B cell (primary cell): ENCODE results near the gene PDZRN3. TPM values are rescaled to one million over a fixed set of nuclear protein-coding genes. Genes with fewer than 3 reads are reported as not detected.

Experiments used
- ATAC-seq: fragments of 200-7000 bp; cut with Tn5 transposase; one replicate; pipeline ENCODE4 v1.10.0; 2021; ENCODE audit warnings: low read depth, mild to moderate bottlenecking, moderate number of reproducible peaks, moderate library complexity
- CTCF ChIA-PET: fragments of 350-600 bp; sonication (Branson Sonifier 250); formaldehyde crosslinking; loops from one replicate; lab custom pipeline; 2021; ENCODE audit warnings: antibody characterized with exemption, inconsistent platforms; lab: Charles Lee
- POLR2A ChIA-PET: fragments of 350-600 bp; sonication (Branson Sonifier 250); formaldehyde crosslinking; loops from one replicate; lab custom pipeline; 2021; ENCODE audit warnings: antibody characterized with exemption; lab: Charles Lee
- DNase-seq: peaks from one replicate; pipeline ENCODE4 v3.0.0; 2013
- H2AFZ ChIP-seq: 2 replicates; pipeline ENCODE4 v1.6.1; 2012; ENCODE audit warnings: mild to moderate bottlenecking, low read depth, low read length; ENCODE audit not compliant: insufficient read depth, poor library complexity, severe bottlenecking
- H3K27ac ChIP-seq, 2 donors: 1 replicate in 1 of 2; 2 replicates in 1 of 2; pipeline ENCODE4 v1.5.1; 2012 to 2013; ENCODE audit warnings: low read length in 2 of 2, mild to moderate bottlenecking in 2 of 2, moderate library complexity in 1 of 2
- H3K27me3 ChIP-seq, 4 experiments: fragments of 200-600 bp in 1 of 4; sonication (generic) in 1 of 4; replicated peaks in 1 of 4; 1 replicate in 2 of 4; 2 replicates in 2 of 4; pipeline versions ENCODE4 v1.6.1 to v1.7.0; 2013 to 2016; ENCODE audit warnings: low read length in 3 of 4, mild to moderate bottlenecking in 2 of 4, mixed read lengths in 1 of 4, moderate library complexity in 1 of 4; ENCODE audit not compliant: insufficient read depth in 4 of 4, control insufficient read depth in 3 of 4; ENCODE audit errors: control extremely low read depth in 1 of 4
- H3K36me3 ChIP-seq, 2 experiments: replicated peaks in 1 of 2; 1 replicate in 1 of 2; 2 replicates in 1 of 2; pipeline versions ENCODE4 v1.6.1 to v1.7.1; 2013; ENCODE audit warnings: low read length in 1 of 2; ENCODE audit not compliant: insufficient read depth in 2 of 2, control insufficient read depth in 1 of 2; ENCODE audit errors: control extremely low read depth in 1 of 2, extremely low read depth in 1 of 2
- H3K4me1 ChIP-seq, 2 donors: fragments of 200-600 bp in 1 of 2; sonication (generic) in 1 of 2; 1 replicate in 1 of 2; 2 replicates in 1 of 2; pipeline versions ENCODE4 v1.5.1 to v1.6.1; 2013 to 2017; ENCODE audit warnings: low read length in 2 of 2; ENCODE audit not compliant: control insufficient read depth in 2 of 2, insufficient read depth in 2 of 2
- H3K4me2 ChIP-seq: replicated peaks from 2 replicates; pipeline ENCODE3; 2012; ENCODE audit warnings: mild to moderate bottlenecking, low read depth, low read length; ENCODE audit not compliant: poor library complexity, severe bottlenecking
- H3K4me3 ChIP-seq, 5 experiments: fragments of 200-600 bp in 1 of 5; sonication (generic) in 1 of 5; 1 replicate in 3 of 5; 2 replicates in 2 of 5; pipeline versions ENCODE4 v1.5.1 to v1.7.0; 2011 to 2016; ENCODE audit warnings: low read length in 4 of 5, mild to moderate bottlenecking in 4 of 5, low read depth in 2 of 5, control low read depth in 1 of 5, moderate library complexity in 1 of 5; ENCODE audit not compliant: insufficient read depth in 1 of 5; ENCODE audit errors: control extremely low read depth in 1 of 5, extremely low read depth in 1 of 5
- H3K79me2 ChIP-seq: fragments of 200-600 bp; sonication (generic); one replicate; pipeline ENCODE4 v1.6.0; 2016; ENCODE audit warnings: low read length; ENCODE audit not compliant: control insufficient read depth, insufficient read depth
- H3K9ac ChIP-seq: fragments of 200-600 bp; sonication (generic); 2 replicates; pipeline ENCODE4 v1.6.1; 2017; ENCODE audit warnings: mild to moderate bottlenecking, low read length, moderate library complexity
- H3K9me3 ChIP-seq, 3 donors: one replicate each; pipeline versions ENCODE4 v1.6.1 to v1.7.1; 2013; ENCODE audit warnings: low read length in 2 of 3; ENCODE audit not compliant: control insufficient read depth in 2 of 3, insufficient read depth in 1 of 3; ENCODE audit errors: control extremely low read depth in 1 of 3
- H4K20me1 ChIP-seq: 2 replicates; pipeline ENCODE4 v1.6.0; 2012; ENCODE audit warnings: mild to moderate bottlenecking, low read length; ENCODE audit not compliant: insufficient read depth, control insufficient read depth, poor library complexity, severe bottlenecking
- H3K27ac Mint-ChIP-seq: one replicate; pipeline ENCODE4 v1.8.0; 2021; ENCODE audit warnings: mixed read lengths
- H3K27me3 Mint-ChIP-seq: one replicate; pipeline ENCODE4 v1.8.0; 2021; ENCODE audit warnings: mixed read lengths
- H3K4me1 Mint-ChIP-seq: one replicate; pipeline ENCODE4 v1.8.0; 2021; ENCODE audit warnings: mixed read lengths
- H3K4me3 Mint-ChIP-seq: one replicate; pipeline ENCODE4 v1.8.0; 2021; ENCODE audit warnings: mixed read lengths
- H3K9me3 Mint-ChIP-seq: one replicate; pipeline ENCODE4 v1.8.0; 2022; ENCODE audit warnings: mixed read lengths; ENCODE audit not compliant: insufficient read depth
- EZH2 ChIP-seq: IDR thresholded peaks from 2 replicates; pipeline ENCODE4 v1.6.1; 2012; ENCODE audit warnings: borderline replicate concordance, low read depth, mild to moderate bottlenecking, moderate library complexity, low read length; ENCODE audit not compliant: insufficient read depth, poor library complexity, severe bottlenecking
- WGBS: methylation state at CpG from one replicate; pipeline ENCODE4 v1.1.5; 2013; ENCODE audit warnings: missing lambda C conversion rate; ENCODE audit not compliant: insufficient coverage; 5-methylcytosine and 5-hydroxymethylcytosine counted together
- intact Hi-C: fragments of 100-400 bp; cut with micrococcal nuclease; formaldehyde crosslinking; loops from one replicate; pipeline ENCODE4 v1.10.0; 2022
- polyA plus RNA-seq: library from polyadenylated mRNA; depleted of rRNA; stranded (reverse); fragments of >200 nt; gene quantifications from 2 replicates; pipeline ENCODE4 v1.2.3, GENCODE V29; 2012
- total RNA-seq, 2 donors: library from RNA; stranded (reverse); fragments of 120-200 nt in 1 of 2; gene quantifications; 1 replicate in 1 of 2; 2 replicates in 1 of 2; pipeline versions ENCODE4 v1.2.3 to v1.2.4, GENCODE V29; 2013 to 2022
- TF ChIP-seq, protein P1 (sequence below): fragments of 200-600 bp; IDR thresholded peaks from one replicate; pipeline ENCODE4 v1.8.0; 2022; ENCODE audit warnings: antibody characterized with exemption, mild to moderate bottlenecking

PDZRN3 gene
- total and polyA plus RNA-seq, 2 donors (not counting 1 experiment from before 2014, with no cell fraction given): not detected

DNA sequence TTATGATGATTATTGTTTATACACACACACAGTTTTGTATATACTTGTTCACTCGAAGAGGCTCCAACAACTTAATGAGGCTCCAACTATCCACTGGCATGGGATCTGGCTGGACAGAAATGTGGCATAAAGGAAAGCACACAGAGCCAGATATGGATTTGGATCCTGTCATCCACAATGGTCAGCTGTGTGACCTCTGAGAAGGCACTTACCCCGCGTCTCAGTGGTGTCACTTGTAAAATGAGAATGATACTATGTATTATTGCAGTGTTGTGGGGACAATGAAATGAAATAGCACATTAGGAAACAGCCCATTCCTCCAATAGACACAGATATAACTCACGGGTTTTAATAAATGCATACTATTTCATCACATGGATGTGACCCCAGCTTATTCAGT is 42.2 kb downstream of the PDZRN3 start:
- H3K27ac Mint-ChIP-seq: no peak overlapping the region
- H3K36me3 ChIP-seq: no peaks in the 10 kb centered on the region
- no peak for DNase-seq
- no peak overlapping the region for H2AFZ ChIP-seq
- no peaks in the 10 kb centered on the region for H3K4me1 ChIP-seq
- ChIA-PET POLR2A (no interaction called here), CTCF (no interaction called here)
- H3K4me2 ChIP-seq: no peak overlapping the region
- no peaks in the 10 kb centered on the region for H3K4me1 Mint-ChIP-seq
- no peaks in the 10 kb centered on the region for H3K79me2 ChIP-seq
- no peak overlapping the region for H3K4me3 ChIP-seq
- peaks cover 7% of the 10 kb centered on the region for H3K27me3 Mint-ChIP-seq
- H3K27me3 ChIP-seq: no peaks in the 10 kb centered on the region
- intact Hi-C loops: no loop called here
- ATAC-seq: no peak
- TF ChIP-seq EZH2: no peak
- TF ChIP-seq, protein P1, sequence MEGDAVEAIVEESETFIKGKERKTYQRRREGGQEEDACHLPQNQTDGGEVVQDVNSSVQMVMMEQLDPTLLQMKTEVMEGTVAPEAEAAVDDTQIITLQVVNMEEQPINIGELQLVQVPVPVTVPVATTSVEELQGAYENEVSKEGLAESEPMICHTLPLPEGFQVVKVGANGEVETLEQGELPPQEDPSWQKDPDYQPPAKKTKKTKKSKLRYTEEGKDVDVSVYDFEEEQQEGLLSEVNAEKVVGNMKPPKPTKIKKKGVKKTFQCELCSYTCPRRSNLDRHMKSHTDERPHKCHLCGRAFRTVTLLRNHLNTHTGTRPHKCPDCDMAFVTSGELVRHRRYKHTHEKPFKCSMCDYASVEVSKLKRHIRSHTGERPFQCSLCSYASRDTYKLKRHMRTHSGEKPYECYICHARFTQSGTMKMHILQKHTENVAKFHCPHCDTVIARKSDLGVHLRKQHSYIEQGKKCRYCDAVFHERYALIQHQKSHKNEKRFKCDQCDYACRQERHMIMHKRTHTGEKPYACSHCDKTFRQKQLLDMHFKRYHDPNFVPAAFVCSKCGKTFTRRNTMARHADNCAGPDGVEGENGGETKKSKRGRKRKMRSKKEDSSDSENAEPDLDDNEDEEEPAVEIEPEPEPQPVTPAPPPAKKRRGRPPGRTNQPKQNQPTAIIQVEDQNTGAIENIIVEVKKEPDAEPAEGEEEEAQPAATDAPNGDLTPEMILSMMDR: no peak
- no peaks in the 10 kb centered on the region for H3K9me3 ChIP-seq
- WGBS: 100% methylated on average over 1 of the region's 4 CpGs
- no peaks in the 10 kb centered on the region for H4K20me1 ChIP-seq
- no peak overlapping the region for H3K4me3 Mint-ChIP-seq
- no peak overlapping the region for H3K27ac ChIP-seq
- no peak overlapping the region for H3K9ac ChIP-seq
- no peaks in the 10 kb centered on the region for H3K9me3 Mint-ChIP-seq

DNA sequence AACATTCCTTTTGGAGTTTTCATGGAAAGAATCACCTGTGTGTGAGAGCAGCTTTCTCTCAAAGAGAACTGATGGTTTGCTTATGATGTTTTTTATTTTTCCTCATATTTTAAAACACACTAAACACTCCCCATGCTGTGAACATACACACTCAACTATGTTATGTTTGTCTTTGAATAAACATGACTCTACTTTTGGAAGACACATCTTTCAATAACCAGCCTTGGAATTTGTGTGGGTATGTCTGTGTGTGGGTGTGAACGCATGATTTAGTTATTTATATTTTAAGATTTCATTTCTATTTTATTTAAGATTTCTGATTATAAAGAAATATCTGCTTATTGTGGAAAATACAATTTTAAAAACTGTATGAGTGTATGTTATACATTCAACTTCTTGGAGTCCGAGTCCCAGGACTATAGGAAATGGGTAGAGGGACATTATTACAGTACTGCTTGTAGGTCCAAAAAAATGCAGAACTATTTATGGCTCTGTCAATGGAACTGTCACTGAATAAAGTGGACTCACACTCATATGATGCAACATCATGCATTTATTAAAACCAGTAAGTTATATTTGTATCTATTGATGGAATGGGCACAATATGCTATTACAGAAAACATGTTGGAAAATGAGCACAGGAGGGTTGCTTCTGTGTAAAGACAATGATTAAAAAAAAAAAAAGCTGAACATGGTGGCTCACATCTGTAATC is 43.5 kb downstream of the PDZRN3 start:
- CTCF ChIA-PET: no interaction called here
- Mint-ChIP-seq H3K4me3 (no peak overlapping the region), H3K9me3 (no peaks in the 10 kb centered on the region), H3K27me3 (peaks cover 7% of the 10 kb centered on the region), H3K27ac (no peak overlapping the region), H3K4me1 (no peaks in the 10 kb centered on the region)
- Histone ChIP-seq H4K20me1 (no peaks in the 10 kb centered on the region), H3K4me2 (no peak overlapping the region), H3K27me3 (no peaks in the 10 kb centered on the region), H3K4me3 (no peak overlapping the region), H3K9ac (no peak overlapping the region), H3K9me3 (no peaks in the 10 kb centered on the region), H3K4me1 (no peaks in the 10 kb centered on the region), H2AFZ (no peak overlapping the region), H3K79me2 (no peaks in the 10 kb centered on the region), H3K27ac (no peak overlapping the region), H3K36me3 (no peaks in the 10 kb centered on the region)
- no peak for ATAC-seq
- intact Hi-C loops: no loop called here
- DNase-seq: no peak
- WGBS: no CpG with 5 or more reads among the region's 2 CpGs
- TF ChIP-seq, protein P1: no peak
- no peak for TF ChIP-seq EZH2
- POLR2A ChIA-PET: no interaction called here
